ENCODE results near the gene RPGR.

DNA sequence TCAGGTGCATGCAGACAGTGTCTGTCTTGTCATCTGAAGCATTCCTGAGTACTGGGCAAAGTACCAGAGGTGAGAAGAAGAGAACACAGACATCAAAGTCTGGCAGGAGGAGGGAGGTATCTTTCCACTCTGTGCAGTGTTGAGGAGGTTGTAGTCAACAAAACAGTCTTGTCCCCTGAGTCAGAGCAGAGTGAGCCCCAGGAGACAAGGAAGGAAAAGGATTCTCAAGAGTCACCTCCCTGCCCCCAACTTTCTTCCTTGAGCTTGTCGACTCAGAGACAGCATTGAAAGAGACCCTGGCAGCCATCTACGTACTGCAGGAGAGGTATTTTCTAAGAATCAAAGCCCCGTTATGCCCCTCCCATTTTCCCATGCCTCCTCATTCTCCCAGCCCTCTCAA is 102.2 kb downstream of the RPGR start:
- no peak for TF ChIP-seq EP300 (IDR thresholded peaks at IDR 0.05)
- TF ChIP-seq, protein P1, sequence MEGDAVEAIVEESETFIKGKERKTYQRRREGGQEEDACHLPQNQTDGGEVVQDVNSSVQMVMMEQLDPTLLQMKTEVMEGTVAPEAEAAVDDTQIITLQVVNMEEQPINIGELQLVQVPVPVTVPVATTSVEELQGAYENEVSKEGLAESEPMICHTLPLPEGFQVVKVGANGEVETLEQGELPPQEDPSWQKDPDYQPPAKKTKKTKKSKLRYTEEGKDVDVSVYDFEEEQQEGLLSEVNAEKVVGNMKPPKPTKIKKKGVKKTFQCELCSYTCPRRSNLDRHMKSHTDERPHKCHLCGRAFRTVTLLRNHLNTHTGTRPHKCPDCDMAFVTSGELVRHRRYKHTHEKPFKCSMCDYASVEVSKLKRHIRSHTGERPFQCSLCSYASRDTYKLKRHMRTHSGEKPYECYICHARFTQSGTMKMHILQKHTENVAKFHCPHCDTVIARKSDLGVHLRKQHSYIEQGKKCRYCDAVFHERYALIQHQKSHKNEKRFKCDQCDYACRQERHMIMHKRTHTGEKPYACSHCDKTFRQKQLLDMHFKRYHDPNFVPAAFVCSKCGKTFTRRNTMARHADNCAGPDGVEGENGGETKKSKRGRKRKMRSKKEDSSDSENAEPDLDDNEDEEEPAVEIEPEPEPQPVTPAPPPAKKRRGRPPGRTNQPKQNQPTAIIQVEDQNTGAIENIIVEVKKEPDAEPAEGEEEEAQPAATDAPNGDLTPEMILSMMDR (IDR thresholded peaks at IDR 0.05): no peak
- TF ChIP-seq POLR2A (IDR thresholded peaks at IDR 0.05; ENCODE audit: low read depth): no peak
- TF ChIP-seq POLR2AphosphoS5 (IDR thresholded peaks at IDR 0.05): no peak

Data from esophagus muscularis mucosa (tissue), 4 donors.